Left lung (tissue), 10 donors: ENCODE results near the gene KLHL2. TPM values are rescaled to one million over a fixed set of nuclear protein-coding genes. Genes with fewer than 3 reads are reported as not detected.
A peak's percentile ranks its signal among the peaks of the same experiment; 100 is the strongest.

Source experiments
- ATAC-seq: fragments of 200-7000 bp; cut with Tn5 transposase; one replicate; pipeline ENCODE4 v1.9.1; 2020; ENCODE audit warnings: moderate library complexity
- DNase-seq, 4 donors: peaks; one replicate each; pipeline ENCODE4 v3.0.0-alpha.2; 2013 to 2020
- H3K27ac ChIP-seq, 2 donors: fragments of 200-600 bp; sonication (generic) in 1 of 2; one replicate each; pipeline versions ENCODE4 v1.5.0 to v1.8.0; 2020 to 2021
- H3K27me3 ChIP-seq, 2 donors: fragments of 200-600 bp; sonication (generic) in 1 of 2; one replicate each; pipeline versions ENCODE4 v1.5.0 to v1.8.0; 2020 to 2021
- H3K36me3 ChIP-seq, 2 donors: fragments of 200-600 bp; sonication (generic) in 1 of 2; one replicate each; pipeline versions ENCODE4 v1.5.0 to v1.8.0; 2020 to 2021
- H3K4me1 ChIP-seq, 2 donors: fragments of 200-600 bp; one replicate each; pipeline ENCODE4 v1.8.0; 2021
- H3K4me3 ChIP-seq, 2 donors: fragments of 200-600 bp; sonication (generic) in 1 of 2; one replicate each; pipeline versions ENCODE4 v1.5.0 to v1.8.0; 2020 to 2021; ENCODE audit warnings: mild to moderate bottlenecking in 1 of 2
- H3K9me3 ChIP-seq, 2 donors: fragments of 200-600 bp; sonication (generic) in 1 of 2; one replicate each; pipeline versions ENCODE4 v1.5.0 to v1.8.0; 2020 to 2021
- CTCF ChIP-seq, 2 donors: fragments of 200-600 bp; sonication (generic) in 1 of 2; IDR thresholded peaks; one replicate each; pipeline versions ENCODE4 v1.5.0 to v1.8.0; 2021; ENCODE audit warnings: antibody characterized with exemption in 2 of 2
- intact Hi-C, 2 donors: fragments of 100-400 bp; cut with DNase I; formaldehyde crosslinking; loops; one replicate each; pipeline versions ENCODE4 v1.11.2 to v1.14.2; 2022
- polyA plus RNA-seq, 6 donors: library from polyadenylated mRNA; unstranded; fragments of 120-200 nt; gene quantifications; one replicate each; pipeline ENCODE4 v1.2.1, GENCODE V29; 2013; ENCODE audit not compliant: insufficient read length in 6 of 6
- total RNA-seq, 2 donors: library from RNA; stranded (reverse); fragmentation: NEBNext Ultra II Directional; extraction: Animal tissue kit (Norgen Biotek cat#: 25700); gene quantifications; one replicate each; pipeline ENCODE4 v1.2.1, GENCODE V29; 2021
- donor health status: DM: no; HTN: yes; CAD: no.
- donor health status: DM: no; HTN: no; CAD: no.

KLHL2 gene
- total and polyA plus RNA-seq, 8 donors, result 16.2 to 53.4 (median 18.6) TPM

- H3K27ac ChIP-seq, result no peak overlapping the region
- DNase-seq, result no peak
- H3K4me1 ChIP-seq, result peaks cover 0 to 60% of the 10 kb centered on the region in 2 donors
- H3K36me3 ChIP-seq, result peaks cover 0 to 28% of the 10 kb centered on the region in 2 donors
- H3K27me3 ChIP-seq, result no peaks in the 10 kb centered on the region
- no peak for ATAC-seq
- intact Hi-C loops, result no loop called here
- H3K4me3 ChIP-seq, result no peak overlapping the region
- no peaks in the 10 kb centered on the region for H3K9me3 ChIP-seq
- TF ChIP-seq CTCF (IDR thresholded peaks at IDR 0.05), result no peak
Measured at GRCh38 chr4:165297626-165298025, 90.3 kb downstream of the KLHL2 start.

GRCh38 chr4:165299399-165300060 is 92.2 kb downstream of the KLHL2 start:
- H3K4me1 ChIP-seq, result peaks cover 0 to 57% of the 10 kb centered on the region in 2 donors
- peak in 1 of 2 donors; percentile 29 for TF ChIP-seq CTCF (IDR thresholded peaks at IDR 0.05)
- peak overlapping the region in 1 of 2 donors; percentile 24 for H3K27ac ChIP-seq
- no peaks in the 10 kb centered on the region for H3K9me3 ChIP-seq
- H3K4me3 ChIP-seq, result no peak overlapping the region
- ATAC-seq (peak; percentile 77), DNase-seq (no peak)
- H3K27me3 ChIP-seq, result no peaks in the 10 kb centered on the region
- intact Hi-C loops, result no loop called here
- peaks cover 0 to 28% of the 10 kb centered on the region in 2 donors for H3K36me3 ChIP-seq

- DNase-seq, result peak in 1 of 4 donors; percentile 21
Measured at GRCh38 chr4:165301833-165302232, 94.5 kb downstream of the KLHL2 start.

GRCh38 chr4:165302658-165303057 is 95.3 kb downstream of the KLHL2 start:
- TF ChIP-seq CTCF (IDR thresholded peaks at IDR 0.05), result no peak
- no peak overlapping the region for H3K4me3 ChIP-seq
- intact Hi-C loops, result no loop called here

More at GRCh38 chr4:165301833-165302232, 94.5 kb downstream of the KLHL2 start:
- Histone ChIP-seq H3K4me1 (peaks cover 0 to 46% of the 10 kb centered on the region in 2 donors), H3K9me3 (no peaks in the 10 kb centered on the region), H3K4me3 (no peak overlapping the region), H3K36me3 (peaks cover 0 to 26% of the 10 kb centered on the region in 2 donors), H3K27ac (peak overlapping the region; percentile 28 to 40), H3K27me3 (no peaks in the 10 kb centered on the region)
- peak; percentile 84 for ATAC-seq
- TF ChIP-seq CTCF (IDR thresholded peaks at IDR 0.05), result no peak
- intact Hi-C loops, result no loop called here

GRCh38 chr4:165308166-165308565 is 100.8 kb downstream of the KLHL2 start:
- peak overlapping the region in 1 of 2 donors; percentile 43 for H3K27ac ChIP-seq
- ATAC-seq, result peak; percentile 50

More at GRCh38 chr4:165302658-165303057, 95.3 kb downstream of the KLHL2 start:
- no peak for DNase-seq
- Histone ChIP-seq H3K9me3 (no peaks in the 10 kb centered on the region), H3K27ac (no peak overlapping the region), H3K4me1 (peaks cover 0 to 54% of the 10 kb centered on the region in 2 donors), H3K27me3 (no peaks in the 10 kb centered on the region), H3K36me3 (peaks cover 0 to 23% of the 10 kb centered on the region in 2 donors)
- no peak for ATAC-seq

More at GRCh38 chr4:165308166-165308565, 100.8 kb downstream of the KLHL2 start:
- H3K4me1 ChIP-seq, result peaks cover 0 to 18% of the 10 kb centered on the region in 2 donors
- no peak for DNase-seq
- H3K9me3 ChIP-seq, result no peaks in the 10 kb centered on the region
- intact Hi-C loops, result no loop called here
- TF ChIP-seq CTCF (IDR thresholded peaks at IDR 0.05), result no peak
- H3K4me3 ChIP-seq, result no peak overlapping the region
- peaks cover 0 to 29% of the 10 kb centered on the region in 2 donors for H3K36me3 ChIP-seq
- no peaks in the 10 kb centered on the region for H3K27me3 ChIP-seq
